ENCODE measurements around the gene ZNF544.

- TF ChIP-seq ZNF274 (IDR thresholded peaks at IDR 0.05; ENCODE audit: borderline replicate concordance, extremely low read depth, low read length) = no peak
- TF ChIP-seq CTCF (IDR thresholded peaks at IDR 0.05; ENCODE audit: control extremely low read depth in 1 of 3, insufficient read depth in 1 of 3, low read depth in 1 of 3, low read length in 3 of 3) = no peak
These were observed 79.0 kb downstream of the ZNF544 start for GRCh38 chr19:58307736-58308135.

Measured in H1 (cell line).